UCSD-AML1 (cell line): ENCODE measurements around the gene NPAS2.
A peak's percentile ranks its signal among the peaks of the same experiment; 100 is the strongest.

Experiments
- DNase-seq: peaks from one replicate; lab custom pipeline; 2025; ENCODE audit not compliant: unreplicated experiment; lab: John Stamatoyannopoulos, UW

The NPAS2 gene

DNA sequence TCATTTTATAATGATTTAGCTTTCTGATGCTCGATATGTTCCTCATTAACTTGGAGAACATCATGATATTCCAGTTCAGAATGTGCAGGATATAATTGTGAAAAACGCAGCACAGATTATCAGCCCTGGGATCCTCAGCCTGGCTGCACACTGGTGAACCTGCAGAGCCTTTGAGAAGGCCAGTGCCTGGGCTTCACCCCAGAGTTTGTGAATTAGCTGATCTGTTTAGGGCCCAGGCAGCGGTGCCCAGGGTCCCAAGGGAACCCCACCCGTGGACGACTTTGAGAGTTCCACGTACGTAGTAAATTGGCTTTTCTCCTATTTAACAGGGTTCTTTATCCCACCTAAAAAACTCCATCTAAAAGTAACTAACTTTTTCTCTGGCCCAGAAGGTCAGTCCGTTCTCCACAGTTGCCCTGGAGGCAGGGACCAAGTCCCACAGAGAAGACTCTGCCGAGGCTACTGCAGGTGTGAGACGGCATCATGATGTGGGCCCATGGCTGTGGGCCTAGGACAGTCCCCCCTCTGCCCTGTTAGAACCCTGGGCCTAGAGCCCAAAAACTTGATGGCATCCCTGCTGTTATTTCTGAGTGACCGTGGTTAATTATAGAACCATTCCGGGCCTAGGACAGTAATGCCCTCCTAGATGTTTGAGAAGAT lies 142.6 kb downstream of the NPAS2 start:
- no peak for DNase-seq

- no peak for DNase-seq
Observed at GRCh38 chr2:100963026-100963375, 143.1 kb downstream of the NPAS2 start.

- DNase-seq, result no peak
Observed at GRCh38 chr2:100964222-100964621, 144.3 kb downstream of the NPAS2 start.

DNA sequence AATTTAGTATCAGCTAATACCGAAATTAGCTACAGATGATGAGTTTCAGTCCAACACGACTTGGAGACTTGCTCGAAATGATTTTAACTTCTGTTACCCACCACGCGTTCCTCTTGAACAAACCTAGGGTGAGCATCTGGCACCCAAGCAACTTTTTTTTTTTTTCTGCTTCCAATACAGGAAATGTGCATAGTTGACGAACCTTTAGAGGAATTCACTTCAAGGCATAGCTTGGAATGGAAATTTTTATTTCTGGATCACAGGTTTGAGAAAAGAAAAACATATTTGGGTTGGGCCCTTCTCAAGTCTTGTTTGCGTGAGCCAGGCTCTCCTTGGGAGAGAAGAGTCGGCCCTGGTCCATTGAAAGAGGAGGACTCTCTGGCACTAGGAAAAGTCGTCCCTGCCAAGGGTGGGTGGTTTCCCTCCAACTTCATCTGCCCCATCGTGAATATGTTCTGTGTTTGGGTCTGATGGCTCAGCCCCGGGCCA lies 144.8 kb downstream of the NPAS2 start:
- DNase-seq, result no peak

DNA sequence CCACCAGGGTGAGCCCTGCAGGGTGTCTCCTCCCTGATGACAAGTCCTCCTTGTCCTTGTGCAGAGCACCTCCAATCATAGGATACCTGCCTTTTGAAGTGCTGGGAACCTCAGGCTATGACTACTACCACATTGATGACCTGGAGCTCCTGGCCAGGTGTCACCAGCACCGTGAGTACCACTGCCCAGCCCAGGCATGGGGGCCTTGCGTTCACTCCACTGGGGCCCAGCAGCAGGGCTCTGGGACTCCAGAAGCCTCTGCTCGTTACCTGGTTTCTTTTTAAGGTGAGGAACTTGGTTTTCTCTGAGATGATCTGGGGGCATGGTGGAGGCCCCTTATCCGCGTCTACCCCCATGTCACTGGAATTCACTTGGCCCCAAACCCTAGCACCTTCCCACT lies 145.7 kb downstream of the NPAS2 start:
- no peak for DNase-seq

DNA sequence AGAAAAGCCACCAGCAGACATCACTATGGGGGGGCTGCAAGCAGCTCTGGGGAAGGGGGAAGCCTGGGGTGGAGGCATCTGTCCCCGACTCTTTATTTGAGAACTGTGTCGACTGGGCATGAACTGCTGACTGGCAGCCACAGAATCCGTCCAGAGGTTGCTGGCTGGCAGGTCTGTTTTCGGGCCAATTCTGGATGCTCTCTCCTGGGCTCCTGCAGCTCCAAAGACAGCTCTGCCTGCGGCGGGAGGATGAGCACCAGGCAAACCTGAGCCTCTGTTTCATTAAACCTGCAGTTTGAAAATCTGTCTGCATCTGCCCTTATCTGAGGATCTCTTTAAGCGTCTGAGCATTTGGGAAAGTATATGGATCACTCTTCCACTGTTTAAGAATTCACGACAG lies 147.8 kb downstream of the NPAS2 start:
- DNase-seq, result no peak

DNA sequence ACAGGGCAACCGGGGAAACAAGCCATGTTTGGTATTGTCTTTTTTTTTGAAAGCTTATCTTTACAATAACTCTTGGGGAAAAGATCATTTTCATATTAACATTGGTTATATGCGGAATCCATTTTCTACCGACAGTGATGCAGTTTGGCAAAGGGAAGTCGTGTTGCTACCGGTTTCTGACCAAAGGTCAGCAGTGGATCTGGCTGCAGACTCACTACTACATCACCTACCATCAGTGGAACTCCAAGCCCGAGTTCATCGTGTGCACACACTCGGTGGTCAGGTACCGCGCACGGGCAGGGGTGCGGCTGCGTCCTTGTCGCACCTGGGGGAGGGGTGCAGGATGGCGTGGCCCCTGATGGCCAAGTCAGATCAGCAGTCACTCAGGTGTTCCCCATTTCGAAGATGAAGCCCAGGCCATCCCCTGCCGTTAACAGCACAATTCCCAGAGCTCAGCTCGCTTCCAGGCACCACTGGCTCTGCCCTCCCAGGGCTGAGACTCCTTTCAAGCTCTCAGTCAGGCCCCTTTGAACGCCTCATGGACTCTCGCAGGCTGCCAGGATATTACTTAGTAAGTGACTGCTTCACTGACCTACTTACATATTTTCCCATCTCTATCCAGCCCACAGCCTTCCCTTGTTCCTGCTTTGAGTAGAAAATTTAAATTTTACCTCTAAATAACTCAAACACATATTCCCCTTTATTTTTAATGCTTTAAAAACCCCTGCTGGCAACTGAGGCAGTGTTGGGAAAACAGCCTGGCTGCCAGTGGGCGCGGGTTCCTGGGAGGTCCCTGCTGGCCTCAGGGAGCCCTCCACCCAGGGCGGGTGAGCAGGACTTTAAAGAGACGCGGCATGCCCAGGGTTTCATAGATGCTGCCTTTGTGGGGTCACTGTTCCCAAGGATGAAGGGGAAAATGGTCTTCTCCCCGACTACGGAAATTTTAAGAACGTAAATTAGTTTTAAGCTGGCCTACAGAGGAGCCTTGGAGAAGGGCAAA lies 148.5 kb downstream of the NPAS2 start:
- no peak for DNase-seq

DNA sequence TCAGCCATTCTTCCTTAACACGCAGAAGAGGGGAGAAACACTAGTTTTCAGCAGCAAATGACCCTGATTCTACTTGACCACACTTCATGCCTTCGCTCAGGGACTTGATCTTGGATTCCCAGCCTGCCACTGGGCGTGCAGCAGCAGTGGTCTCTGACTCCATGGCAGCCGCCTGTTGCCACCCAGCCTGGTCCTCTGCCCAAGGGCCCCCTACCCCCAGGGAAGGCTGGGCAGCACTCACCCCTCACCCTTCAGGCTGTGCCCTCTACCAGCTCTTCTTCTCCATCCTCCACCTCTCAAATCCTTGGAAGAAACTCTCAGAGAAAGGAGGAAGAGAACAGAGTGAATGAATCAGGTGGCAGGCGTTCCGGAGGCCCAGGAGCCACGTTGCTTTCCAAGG lies 150.1 kb downstream of the NPAS2 start:
- no peak for DNase-seq

DNA sequence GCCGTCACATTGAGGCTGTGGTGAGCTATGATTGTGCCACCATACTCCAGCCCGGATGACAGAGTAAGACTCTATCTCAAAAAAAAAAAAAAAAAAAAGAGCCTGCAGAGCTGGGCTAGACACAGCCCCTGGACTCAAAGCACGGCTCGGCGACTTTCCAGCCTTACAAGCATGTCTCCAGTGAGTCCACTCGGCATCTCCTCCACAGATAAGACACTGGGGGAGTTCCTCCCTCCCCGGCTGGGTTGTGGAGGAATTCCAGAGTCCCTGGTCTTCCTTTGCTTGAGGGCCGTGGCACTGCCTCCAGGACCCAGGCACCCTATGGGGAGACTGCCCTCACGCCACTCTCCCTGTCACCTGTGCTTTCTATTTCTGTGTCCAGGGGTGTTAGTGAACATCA lies 151.3 kb downstream of the NPAS2 start:
- DNase-seq, result no peak

DNA sequence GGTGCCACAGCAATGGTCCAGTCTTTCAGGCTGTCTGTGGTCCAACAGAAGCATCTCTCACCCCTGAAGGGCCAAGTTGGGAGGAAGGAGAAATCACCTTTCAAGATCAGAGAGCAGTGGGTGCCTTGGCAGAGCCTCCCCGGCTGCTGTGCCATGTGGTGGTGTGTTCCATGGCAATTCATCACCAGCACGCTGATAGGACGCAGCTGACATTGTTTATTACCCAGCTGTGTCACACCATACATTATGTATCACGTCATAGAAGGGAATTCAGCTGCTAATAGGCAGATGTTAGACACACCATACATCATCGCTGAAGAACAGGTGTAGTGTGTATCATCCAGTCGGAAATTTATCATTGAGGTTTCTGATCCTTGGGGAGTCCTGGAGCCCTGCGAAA lies 152.5 kb downstream of the NPAS2 start:
- no peak for DNase-seq

- no peak for DNase-seq
Observed at GRCh38 chr2:100974712-100975520, 155.0 kb downstream of the NPAS2 start.

DNA sequence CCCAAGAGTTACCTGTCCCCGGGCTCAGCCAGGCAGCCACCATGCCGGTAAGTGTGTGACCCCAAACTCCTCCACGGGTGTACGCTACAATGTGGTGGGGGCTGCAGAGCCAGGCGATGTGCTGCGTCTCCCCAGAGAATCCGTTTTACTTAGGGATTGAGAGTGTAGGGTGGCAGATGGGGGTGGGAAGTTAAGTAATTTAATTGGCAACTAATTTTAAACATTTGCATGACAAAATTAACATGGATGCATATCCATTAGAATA lies 155.5 kb downstream of the NPAS2 start:
- no peak for DNase-seq

DNA sequence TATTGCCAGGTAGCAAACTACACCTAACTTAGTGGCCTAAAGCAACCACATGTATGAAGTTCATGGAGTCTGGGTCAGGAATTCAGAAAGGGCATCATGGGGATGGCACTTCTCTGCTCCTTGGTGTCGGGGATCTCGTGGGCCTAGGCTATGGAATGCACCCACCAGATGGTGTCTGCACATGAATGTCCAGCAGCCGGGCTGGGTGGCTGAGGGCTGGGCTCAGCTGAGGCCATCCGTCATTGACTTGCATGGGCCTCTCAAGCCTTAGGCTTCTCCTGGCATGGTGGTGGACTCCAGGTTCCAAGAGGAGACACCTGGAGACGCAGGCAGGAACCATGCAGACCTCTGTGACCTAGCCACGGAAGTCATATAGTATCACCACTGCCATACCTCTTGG lies 156.1 kb downstream of the NPAS2 start:
- DNase-seq, result no peak

GRCh38 chr2:100976645-100977391 lies 156.9 kb downstream of the NPAS2 start:
- no peak for DNase-seq

- DNase-seq, result no peak
Observed at GRCh38 chr2:100977511-100977910, 157.6 kb downstream of the NPAS2 start.

- peak; percentile 44 for DNase-seq
Observed at GRCh38 chr2:100978582-100979191, 158.7 kb downstream of the NPAS2 start.

DNA sequence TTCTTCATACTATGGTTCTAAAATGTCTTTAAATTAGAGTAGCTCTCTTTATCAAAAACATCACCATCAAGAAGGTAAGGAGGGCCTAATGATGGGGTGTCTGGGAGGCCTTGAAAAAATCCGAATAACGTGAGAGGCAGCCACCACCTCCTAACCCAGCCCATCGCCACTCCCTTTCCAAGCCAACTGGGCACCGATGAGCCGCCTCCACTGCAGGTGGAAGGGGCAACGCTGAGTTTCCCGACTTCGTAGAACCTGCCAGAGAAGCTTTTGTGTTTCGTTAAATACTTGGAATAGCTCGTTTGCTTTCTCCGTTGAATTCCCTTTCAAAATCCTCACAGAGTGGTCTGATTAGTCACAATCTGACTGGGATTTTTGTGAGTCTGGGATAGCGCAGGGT lies 160.1 kb downstream of the NPAS2 start:
- no peak for DNase-seq

DNA sequence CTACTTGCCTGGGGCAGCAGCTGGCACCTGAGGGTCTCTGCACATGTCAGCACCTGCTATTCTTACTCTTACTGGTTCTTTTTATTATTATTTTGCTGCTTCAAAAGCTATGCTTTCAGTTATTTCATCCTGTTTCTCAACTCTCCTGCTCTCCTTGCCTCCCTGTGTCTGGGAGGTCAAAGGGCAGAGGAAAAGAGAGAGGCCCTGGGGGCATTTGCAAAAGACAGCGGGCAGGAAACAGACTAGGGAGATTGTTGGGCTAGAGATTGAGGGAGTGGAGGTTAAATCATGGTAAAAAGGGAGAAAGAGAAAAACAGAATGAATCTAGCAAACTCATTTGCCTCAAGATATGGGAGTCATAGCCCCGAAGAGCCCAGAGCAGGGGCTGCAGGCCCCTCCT lies 161.1 kb downstream of the NPAS2 start:
- DNase-seq, result no peak

- no peak for DNase-seq
Observed at GRCh38 chr2:100982431-100982861, 162.5 kb downstream of the NPAS2 start.

DNA sequence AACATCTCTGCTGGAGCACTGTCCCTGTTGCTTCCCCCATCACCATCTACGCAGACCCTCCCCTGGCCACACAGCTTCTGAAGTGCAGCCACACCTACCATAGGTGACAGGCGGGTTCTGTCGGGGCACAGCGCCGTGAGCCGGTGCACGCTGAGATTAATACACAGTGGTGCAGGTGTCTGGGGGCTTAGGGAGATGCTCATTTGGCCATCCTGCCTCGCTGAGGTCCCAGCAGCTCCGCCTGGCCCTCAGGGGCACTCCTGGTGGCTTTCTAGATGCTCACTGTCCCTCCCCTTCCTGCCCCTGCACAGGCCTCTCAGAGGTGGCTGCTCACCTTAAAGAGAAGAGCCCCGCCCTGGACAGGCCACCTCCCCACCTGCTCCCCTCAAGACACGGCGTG lies 163.3 kb downstream of the NPAS2 start:
- DNase-seq, result no peak
